SK-N-SH treated with all-trans-retinoic acid at 6 μM for 48 hours (cell line): Measurements from ENCODE around the gene FAM216A.
"Not testable (repeated sequence)": the region's sequence is repeated elsewhere in the genome, so short reads cannot be mapped to it uniquely, and the experiment has no call there.

ENCODE experiments used
- ATAC-seq: fragments of 200-7000 bp; cut with Tn5 transposase; 3 replicates; pipeline ENCODE4 v1.9.1; 2020; ENCODE audit warnings: mild to moderate bottlenecking, moderate library complexity
- ARNTL ChIP-seq: fragments of 450-650 bp; formaldehyde crosslinking; IDR thresholded peaks from 2 replicates; pipeline ENCODE4 v1.5.0; 2020; ENCODE audit warnings: low read depth, mild to moderate bottlenecking, moderate library complexity, borderline replicate concordance
- BACH2 ChIP-seq: fragments of 250-450 bp; sonication (Bioruptor Pico); IDR thresholded peaks from 2 replicates; pipeline ENCODE4 v1.9.0; 2021; ENCODE audit warnings: mild to moderate bottlenecking, borderline replicate concordance
- CREB5 ChIP-seq: fragments of 250-450 bp; sonication (Bioruptor Pico); IDR thresholded peaks from 2 replicates; pipeline ENCODE4 v1.5.1; 2020; ENCODE audit warnings: low read depth, mild to moderate bottlenecking, moderate library complexity
- CSDC2 ChIP-seq: fragments of 250-450 bp; sonication (Bioruptor Pico); IDR thresholded peaks from 2 replicates; pipeline ENCODE4 v1.5.0; 2020; ENCODE audit warnings: mild to moderate bottlenecking, moderate library complexity
- ESRRG ChIP-seq: fragments of 250-450 bp; sonication (Bioruptor Pico); IDR thresholded peaks from 2 replicates; pipeline ENCODE4 v1.6.1; 2021; ENCODE audit warnings: mild to moderate bottlenecking
- ISL1 ChIP-seq: fragments of 250-450 bp; sonication (Bioruptor Pico); IDR thresholded peaks from 2 replicates; pipeline ENCODE4 v2.1.2; 2022; ENCODE audit warnings: mild to moderate bottlenecking, moderate library complexity
- OSR1 ChIP-seq: fragments of 250-450 bp; sonication (Bioruptor Pico); IDR thresholded peaks from 2 replicates; pipeline ENCODE4 v1.8.0; 2022; ENCODE audit warnings: moderate library complexity, mild to moderate bottlenecking, inconsistent platforms
- POU6F1 ChIP-seq: fragments of 250-450 bp; sonication (Bioruptor Pico); IDR thresholded peaks from 2 replicates; pipeline ENCODE4 v1.8.0; 2021; ENCODE audit warnings: low read depth, mild to moderate bottlenecking, moderate library complexity, borderline replicate concordance
- TCF4 ChIP-seq: fragments of 250-450 bp; sonication (Bioruptor Pico); IDR thresholded peaks from 2 replicates; pipeline ENCODE4 v1.8.0; 2021; ENCODE audit warnings: mild to moderate bottlenecking, moderate library complexity, borderline replicate concordance
- TOX ChIP-seq: fragments of 250-450 bp; sonication (Bioruptor Pico); IDR thresholded peaks from 2 replicates; pipeline ENCODE4 v1.8.0; 2021; ENCODE audit warnings: mild to moderate bottlenecking, moderate library complexity, borderline replicate concordance
- TSHZ2 ChIP-seq: fragments of 250-450 bp; sonication (Bioruptor Pico); IDR thresholded peaks from 2 replicates; pipeline ENCODE4 v1.5.0; 2020; ENCODE audit warnings: mild to moderate bottlenecking, moderate library complexity
- ZC3H10 ChIP-seq: fragments of 250-450 bp; sonication (Bioruptor Pico); IDR thresholded peaks from 2 replicates; pipeline ENCODE4 v1.5.1; 2021; ENCODE audit warnings: mild to moderate bottlenecking, moderate library complexity
- ZFP3 ChIP-seq: fragments of 250-450 bp; sonication (Bioruptor Pico); IDR thresholded peaks from 2 replicates; pipeline ENCODE4 v1.5.0; 2020; ENCODE audit warnings: mild to moderate bottlenecking, moderate library complexity
- ZFP30 ChIP-seq: fragments of 450-650 bp; formaldehyde crosslinking; IDR thresholded peaks from 2 replicates; pipeline ENCODE4 v1.5.0; 2022; ENCODE audit warnings: mild to moderate bottlenecking, moderate library complexity
- ZNF565 ChIP-seq: fragments of 450-650 bp; formaldehyde crosslinking; conservative IDR thresholded peaks from 2 replicates; pipeline ENCODE4 v1.5.0; 2020; ENCODE audit warnings: low read depth, mild to moderate bottlenecking, moderate library complexity
- ZNF70 ChIP-seq: fragments of 450-650 bp; formaldehyde crosslinking; IDR thresholded peaks from 2 replicates; pipeline ENCODE4 v1.5.0; 2020; ENCODE audit warnings: mild to moderate bottlenecking, moderate library complexity
- ZNF8 ChIP-seq: fragments of 450-650 bp; formaldehyde crosslinking; IDR thresholded peaks from 2 replicates; pipeline ENCODE4 v1.5.0; 2020; ENCODE audit warnings: mild to moderate bottlenecking, moderate library complexity
- TF ChIP-seq, protein P1 (sequence below): fragments of 250-450 bp; sonication (Bioruptor Pico); IDR thresholded peaks from 2 replicates; pipeline ENCODE4 v1.5.1; 2021; ENCODE audit warnings: mild to moderate bottlenecking, moderate library complexity

FAM216A gene

GRCh38 chr12:110424237-110424636, 44.4 kb upstream of the FAM216A start (continued):
- TF ChIP-seq ZFP30 (CRISPR knock-in tag): no peak
- TF ChIP-seq BACH2: no peak

DNA sequence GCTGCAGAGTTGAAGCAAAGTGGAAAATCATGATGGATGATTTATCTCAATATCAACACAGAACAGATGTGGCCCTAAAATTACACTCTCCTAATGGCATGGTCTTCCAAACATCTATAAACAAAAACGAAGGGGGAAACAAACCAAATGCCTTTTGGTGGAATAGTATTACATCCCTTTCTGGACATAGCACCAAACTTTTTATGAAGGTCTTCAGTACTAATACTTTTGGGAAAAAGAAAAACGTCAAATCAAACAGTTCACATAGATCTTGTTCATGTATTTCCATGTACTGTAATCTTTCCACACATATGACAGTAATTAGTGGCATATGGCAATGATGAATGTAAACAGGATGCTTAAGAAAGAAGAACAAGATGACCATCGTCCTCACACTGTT, 42.2 kb upstream of the FAM216A start:
- TF ChIP-seq ZC3H10 (CRISPR knock-in tag) (no peak), ISL1 (CRISPR knock-in tag) (no peak), TCF4 (CRISPR knock-in tag) (peak; percentile 79)
- no peak for ATAC-seq

- ATAC-seq: not testable (repeated sequence)
These were observed 39.0 kb upstream of the FAM216A start for GRCh38 chr12:110429676-110430075.

DNA sequence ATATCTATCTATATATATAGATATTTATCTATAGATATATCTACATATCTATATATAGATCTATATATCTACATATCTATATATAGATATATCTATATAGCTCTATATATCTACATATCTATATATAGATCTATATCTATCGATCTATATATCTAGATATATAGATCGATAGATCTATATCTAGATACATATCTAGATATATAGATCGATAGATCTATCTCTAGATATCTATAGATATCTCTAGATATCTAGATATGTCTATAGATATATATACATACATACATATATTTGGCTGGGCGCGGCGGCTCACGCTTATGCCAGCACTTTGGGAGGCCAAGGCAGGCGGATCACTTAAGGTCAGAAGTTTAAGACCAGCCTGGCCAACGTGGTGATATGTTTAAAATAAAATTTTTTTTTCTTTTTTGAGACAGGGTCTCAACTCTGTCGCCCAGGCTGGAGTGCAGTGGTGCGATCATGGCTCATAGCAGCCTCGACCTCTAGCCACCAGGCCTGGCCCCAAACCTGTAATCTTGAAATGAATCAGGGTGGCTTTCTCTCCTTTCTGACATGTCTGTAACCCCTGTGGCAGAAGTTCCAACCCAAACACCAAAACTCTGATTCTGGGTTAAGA, 36.6 kb upstream of the FAM216A start:
- ATAC-seq: no peak
- no peak for TF ChIP-seq ZFP30 (CRISPR knock-in tag)
- TF ChIP-seq ZFP3 (CRISPR knock-in tag): no peak
- TF ChIP-seq TSHZ2: no peak
- TF ChIP-seq CSDC2 (CRISPR knock-in tag): no peak
- TF ChIP-seq ESRRG (CRISPR knock-in tag): no peak
- TF ChIP-seq TCF4 (CRISPR knock-in tag): no peak
- TF ChIP-seq TOX (CRISPR knock-in tag): no peak
- TF ChIP-seq ZNF8 (CRISPR knock-in tag): no peak
- TF ChIP-seq OSR1 (CRISPR knock-in tag): no peak
- TF ChIP-seq ISL1 (CRISPR knock-in tag): no peak
- TF ChIP-seq BACH2: no peak
- TF ChIP-seq CREB5 (CRISPR knock-in tag): no peak
- no peak for TF ChIP-seq ARNTL (CRISPR knock-in tag)
- TF ChIP-seq POU6F1 (CRISPR knock-in tag): no peak

DNA sequence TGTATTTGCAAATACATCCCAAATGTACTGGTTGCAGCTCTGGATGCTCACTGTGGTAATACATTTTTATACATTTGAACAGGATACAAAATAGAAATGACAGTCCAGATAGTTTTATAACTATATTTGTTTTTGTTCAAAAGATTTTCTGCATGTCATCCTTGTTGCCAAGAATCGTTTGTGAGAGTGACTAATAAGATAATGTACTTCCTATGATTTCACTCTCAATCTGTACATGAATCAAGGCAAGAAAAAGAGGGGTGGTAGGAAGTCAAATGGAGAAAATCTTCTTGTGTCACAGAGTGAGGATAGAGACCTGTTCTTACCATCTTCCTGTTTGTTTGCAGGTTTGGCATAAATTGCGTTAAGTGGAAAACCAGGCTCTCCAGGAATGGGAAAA, 32.4 kb upstream of the FAM216A start:
- no peak for TF ChIP-seq ZNF70 (CRISPR knock-in tag)
- no peak for TF ChIP-seq OSR1 (CRISPR knock-in tag)
- TF ChIP-seq, protein P1, sequence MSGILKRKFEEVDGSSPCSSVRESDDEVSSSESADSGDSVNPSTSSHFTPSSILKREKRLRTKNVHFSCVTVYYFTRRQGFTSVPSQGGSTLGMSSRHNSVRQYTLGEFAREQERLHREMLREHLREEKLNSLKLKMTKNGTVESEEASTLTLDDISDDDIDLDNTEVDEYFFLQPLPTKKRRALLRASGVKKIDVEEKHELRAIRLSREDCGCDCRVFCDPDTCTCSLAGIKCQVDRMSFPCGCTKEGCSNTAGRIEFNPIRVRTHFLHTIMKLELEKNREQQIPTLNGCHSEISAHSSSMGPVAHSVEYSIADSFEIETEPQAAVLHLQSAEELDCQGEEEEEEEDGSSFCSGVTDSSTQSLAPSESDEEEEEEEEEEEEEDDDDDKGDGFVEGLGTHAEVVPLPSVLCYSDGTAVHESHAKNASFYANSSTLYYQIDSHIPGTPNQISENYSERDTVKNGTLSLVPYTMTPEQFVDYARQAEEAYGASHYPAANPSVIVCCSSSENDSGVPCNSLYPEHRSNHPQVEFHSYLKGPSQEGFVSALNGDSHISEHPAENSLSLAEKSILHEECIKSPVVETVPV (CRISPR knock-in tag): no peak
- TF ChIP-seq ZNF565: no peak
- no peak for TF ChIP-seq ZFP30 (CRISPR knock-in tag)
- no peak for TF ChIP-seq TSHZ2
- no peak for TF ChIP-seq TCF4 (CRISPR knock-in tag)
- TF ChIP-seq ISL1 (CRISPR knock-in tag): no peak; the same call in 1 of the 2 replicates
- no peak for ATAC-seq
